Brain microvascular endothelial cell (primary cell): ENCODE measurements around the gene NXPE3.

ENCODE experiments used
- DNase-seq: peaks from one replicate; pipeline ENCODE4 v3.0.0-alpha.2; 2020
- H3K27ac ChIP-seq: fragments of 250-450 bp; sonication (Bioruptor Pico); 2 replicates; pipeline ENCODE4 v1.5.1; 2020; ENCODE audit warnings: mild to moderate bottlenecking, moderate library complexity
- H3K27me3 ChIP-seq: fragments of 250-450 bp; sonication (Bioruptor Pico); replicated peaks from 2 replicates; pipeline ENCODE4 v1.5.1; 2020; ENCODE audit warnings: mild to moderate bottlenecking
- H3K36me3 ChIP-seq: fragments of 250-450 bp; sonication (Bioruptor Pico); replicated peaks from 2 replicates; pipeline ENCODE4 v1.5.1; 2020; ENCODE audit warnings: mild to moderate bottlenecking
- H3K4me3 ChIP-seq: 2 replicates; pipeline ENCODE4 v1.5.1; 2011; ENCODE audit warnings: low read depth, mild to moderate bottlenecking, control low read depth, low read length, moderate library complexity
- CTCF ChIP-seq: IDR thresholded peaks from 2 replicates; pipeline ENCODE4 v1.5.1; 2011; ENCODE audit warnings: low read depth, mild to moderate bottlenecking, moderate library complexity, low read length, control low read depth, inconsistent platforms; ENCODE audit errors: missing control alignments
- in situ Hi-C: cut with HindIII; loops from 2 replicates; pipeline ENCODE4 v1.10.0; 2017; ENCODE audit warnings: low sequenced_read_pairs, low pct_ligation_motif_present

NXPE3 gene

DNA sequence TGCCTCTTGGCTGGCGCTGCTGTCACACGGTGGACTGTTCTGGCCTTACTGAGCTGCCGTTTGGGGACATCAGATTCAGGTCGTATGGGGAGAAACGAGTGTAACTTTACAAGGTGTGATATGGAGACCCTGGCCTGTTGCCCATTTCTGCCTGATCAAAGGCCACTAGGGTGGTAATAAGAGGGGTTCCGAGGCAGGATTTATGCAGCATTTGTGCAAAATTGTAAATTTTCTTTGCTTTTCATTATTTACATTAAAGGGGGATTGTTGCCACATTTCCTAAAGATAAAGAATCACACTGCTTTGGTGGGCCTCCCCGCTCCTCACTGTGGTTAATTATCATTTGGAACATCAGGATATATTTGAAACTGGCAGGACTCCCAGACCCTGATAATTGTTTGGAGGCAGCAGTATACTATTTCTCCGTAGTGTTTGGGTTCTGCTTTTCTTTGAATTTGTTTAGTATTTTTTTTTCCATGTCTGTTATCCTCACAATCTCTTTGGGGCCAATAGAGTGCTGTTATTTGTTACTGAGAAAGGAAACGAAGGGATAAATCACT lies 891 bp downstream of the NXPE3 start:
- in situ Hi-C loops = no loop called here
- no peak for TF ChIP-seq CTCF
- H3K27ac ChIP-seq = peak overlapping the region; percentile 0
- H3K36me3 ChIP-seq = peaks cover 15% of the 10 kb centered on the region
- no peak for DNase-seq
- H3K27me3 ChIP-seq = no peaks in the 10 kb centered on the region
- H3K4me3 ChIP-seq = peak overlapping the region; percentile 93

GRCh38 chr3:101780661-101781060 lies 1.6 kb downstream of the NXPE3 start:
- Histone ChIP-seq H3K27me3 (no peaks in the 10 kb centered on the region), H3K4me3 (peak overlapping the region; percentile 93), H3K36me3 (peaks cover 21% of the 10 kb centered on the region), H3K27ac (peak overlapping the region; percentile 49)
- in situ Hi-C loops = no loop called here
- DNase-seq = peak; percentile 74
- no peak for TF ChIP-seq CTCF

- H3K4me3 ChIP-seq = peak overlapping the region; percentile 93
- H3K27ac ChIP-seq = peak overlapping the region; percentile 49
- in situ Hi-C loops = no loop called here
- H3K27me3 ChIP-seq = no peaks in the 10 kb centered on the region
- DNase-seq = no peak
- peaks cover 26% of the 10 kb centered on the region for H3K36me3 ChIP-seq
- TF ChIP-seq CTCF = no peak
Observed at GRCh38 chr3:101781166-101781565, 2.2 kb downstream of the NXPE3 start.

DNA sequence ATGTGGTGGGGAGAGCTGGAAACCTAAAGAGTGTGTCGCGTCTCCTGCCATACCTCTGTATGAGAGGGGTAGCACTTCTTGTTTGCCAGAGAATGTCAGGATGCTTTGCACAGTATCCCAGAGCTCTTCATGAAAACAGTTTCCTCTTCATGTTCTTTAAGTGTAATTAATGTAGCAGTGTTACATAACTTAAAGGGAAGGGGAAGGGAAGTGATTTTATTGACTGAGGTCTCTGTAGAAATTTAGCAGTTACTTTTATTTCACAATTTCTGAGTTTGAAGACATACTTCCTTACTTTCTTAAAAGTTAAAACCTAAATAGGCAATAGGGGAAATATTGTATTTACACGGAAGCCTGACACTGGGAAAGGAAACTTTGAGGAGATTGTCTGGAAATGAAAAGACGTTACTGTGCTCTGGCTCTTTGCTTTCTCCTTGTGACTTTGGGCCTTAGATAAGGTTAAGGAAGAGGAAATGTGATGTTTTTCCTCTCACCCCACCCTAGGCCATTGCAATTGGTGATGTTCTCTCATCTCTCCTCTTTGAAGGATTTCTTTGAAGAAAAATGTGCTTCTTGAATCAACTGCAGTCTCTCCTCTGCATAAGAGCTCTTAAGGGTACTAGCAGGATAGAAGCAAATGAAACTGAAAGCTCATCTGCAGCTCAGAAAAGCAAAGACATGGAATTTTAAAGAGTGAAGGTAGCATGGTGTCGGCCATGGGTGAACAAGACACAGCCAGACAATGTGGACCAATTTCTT lies 6.0 kb downstream of the NXPE3 start:
- Histone ChIP-seq H3K27ac (no peak overlapping the region), H3K4me3 (no peak overlapping the region), H3K27me3 (no peaks in the 10 kb centered on the region), H3K36me3 (peaks cover 38% of the 10 kb centered on the region)
- TF ChIP-seq CTCF = no peak
- in situ Hi-C loops = no loop called here
- no peak for DNase-seq

DNA sequence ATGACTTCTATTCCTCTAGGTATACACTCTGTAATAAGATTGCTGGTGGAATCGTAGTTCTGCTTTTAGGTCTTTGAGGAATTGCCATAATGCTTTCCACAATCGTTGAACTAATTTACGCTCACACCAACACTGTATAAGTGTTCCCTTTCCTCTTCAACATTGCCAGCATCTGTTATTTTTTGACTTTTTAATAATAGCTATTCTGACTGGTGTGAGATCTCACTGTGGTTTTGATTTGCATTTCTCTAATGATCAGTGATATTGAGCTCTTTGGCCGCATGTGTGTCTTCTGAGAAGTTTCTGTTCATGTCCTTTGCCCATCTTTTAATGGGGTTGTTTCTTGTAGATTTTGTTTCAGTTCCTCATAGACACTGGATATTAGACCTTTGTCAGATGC lies 12.8 kb downstream of the NXPE3 start:
- no peak for TF ChIP-seq CTCF
- Histone ChIP-seq H3K27ac (no peak overlapping the region), H3K36me3 (peaks cover 15% of the 10 kb centered on the region), H3K4me3 (no peak overlapping the region), H3K27me3 (no peaks in the 10 kb centered on the region)
- in situ Hi-C loops = no loop called here
- DNase-seq = no peak
